ENCODE results near the gene LRTM2. TPM values are rescaled to one million over a fixed set of nuclear protein-coding genes. Genes with fewer than 3 reads are reported as not detected.

Gene LRTM2
- total and polyA plus RNA-seq, 7 experiments from 2014 or later = 0.12 TPM; not detected in 6

DNA sequence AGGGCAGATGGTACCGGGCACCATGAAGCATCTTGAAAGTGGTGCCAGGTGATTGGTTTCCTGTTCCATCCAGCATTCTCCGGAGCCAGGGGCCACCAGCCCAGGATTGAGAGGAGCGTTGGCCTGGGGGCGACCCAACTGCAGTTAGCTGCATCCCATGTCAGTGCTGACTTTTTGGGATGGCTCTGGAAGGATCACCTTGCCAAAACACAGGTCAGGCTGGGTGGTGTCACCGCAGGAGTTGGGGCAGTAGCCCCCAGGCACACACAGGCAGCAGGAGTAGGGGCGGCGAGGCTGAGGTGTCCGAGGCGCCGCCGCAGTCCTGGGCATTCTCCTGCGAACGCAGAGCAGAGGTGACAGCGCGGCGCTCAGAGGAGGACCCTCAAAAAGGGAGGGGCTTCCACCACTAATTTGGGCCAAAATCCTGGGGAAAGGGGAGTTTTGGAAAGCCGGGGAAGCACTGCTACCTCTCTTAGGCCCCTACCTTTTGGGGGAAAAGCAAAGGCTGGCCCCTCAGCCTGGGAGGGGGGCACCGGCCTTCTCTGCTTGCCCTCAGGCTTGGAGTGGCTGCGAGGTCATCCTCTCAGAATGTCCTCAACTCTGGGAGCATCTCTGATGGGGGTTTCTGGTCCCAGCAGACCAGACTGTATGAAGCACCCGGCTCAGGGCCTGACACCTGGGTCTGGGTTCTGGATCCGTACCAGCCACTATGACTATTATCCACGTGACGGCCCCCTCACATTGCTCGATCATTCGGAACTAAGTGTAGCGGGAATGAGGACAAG lies 26.7 kb upstream of the LRTM2 start:
- H3K27me3 ChIP-seq (ENCODE audit: control insufficient read depth in 2 of 2, insufficient read depth in 2 of 2, low read length in 2 of 2) = no peaks in the 10 kb centered on the region
- CTCF ChIA-PET = interaction anchor here (1.6 to 10.6 kb wide), 4 partner anchors 141 to 158 kb away, joined by 4 to 278 read pairs (median 82); no protein-coding TSS in a partner anchor

DNA sequence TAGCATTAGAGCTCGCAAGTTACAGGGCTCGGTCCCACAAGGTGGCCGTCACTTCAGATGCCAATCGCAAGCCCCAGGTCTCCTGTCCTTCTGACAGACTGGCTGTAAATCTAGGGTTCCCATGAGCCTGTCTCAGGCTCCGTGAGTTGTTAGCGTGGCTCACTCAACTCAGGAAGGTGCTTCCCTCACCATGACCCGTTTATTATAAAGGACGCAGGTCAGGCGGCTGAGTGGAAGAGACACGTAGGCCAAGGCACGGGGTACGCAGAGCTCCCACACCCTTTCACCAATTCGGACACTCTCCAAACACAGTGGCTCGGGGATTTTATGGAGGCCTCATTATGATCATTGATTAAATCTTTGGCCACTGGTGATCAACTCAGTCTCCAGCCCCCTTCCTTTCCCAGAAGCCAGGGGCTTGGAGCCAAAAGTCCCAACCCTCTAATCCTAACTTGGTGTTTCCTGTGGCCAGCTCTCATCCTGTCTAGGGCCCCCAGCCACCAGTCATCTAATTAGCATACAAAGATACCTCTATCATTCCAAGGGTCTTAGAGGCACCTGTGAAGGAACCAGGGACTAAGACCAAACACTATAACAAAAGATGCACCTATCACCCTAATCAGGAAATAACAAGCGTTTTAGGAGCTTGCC lies 25.8 kb upstream of the LRTM2 start:
- Histone ChIP-seq H3K9me3 (ENCODE audit: control insufficient read depth in 2 of 3, low read length in 3 of 3) (no peaks in the 10 kb centered on the region), H3K36me3 (ENCODE audit: control insufficient read depth in 2 of 3, insufficient read depth in 3 of 3, low read length in 3 of 3) (no peaks in the 10 kb centered on the region), H3K4me1 (ENCODE audit: control insufficient read depth in 2 of 2, insufficient read depth in 2 of 2, low read length in 2 of 2) (peaks cover 6 to 13% of the 10 kb centered on the region in 2 donors), H3K27me3 (ENCODE audit: control insufficient read depth in 2 of 2, insufficient read depth in 2 of 2, low read length in 2 of 2) (no peaks in the 10 kb centered on the region), H3K27ac (ENCODE audit: low read depth, low read length) (no peak overlapping the region), H3K4me3 (ENCODE audit: low read length) (no peak overlapping the region)
- intact Hi-C loops (cut with micrococcal nuclease) = loop anchor here in 1 of 2 donors (5.0 kb wide), 2 partner anchors 258 to 788 kb away; partner anchors contain the start of gene CACNA1C
- POLR2A ChIA-PET = interaction anchor here (0.7 to 4.1 kb wide), 4 partner anchors 135 to 158 kb away, joined by 3 to 53 read pairs (median 10); no protein-coding TSS in a partner anchor
- no peak overlapping the region for H3K27ac Mint-ChIP-seq
- H3K36me3 Mint-ChIP-seq = no peaks in the 10 kb centered on the region
- peak overlapping the region in 1 of 10 donors; percentile 32 for H3K4me3 Mint-ChIP-seq
- H3K4me1 Mint-ChIP-seq = peaks cover 15 to 33% (median 27%) of the 10 kb centered on the region in 7 donors
- no peaks in the 10 kb centered on the region for H3K9me3 Mint-ChIP-seq
- CTCF ChIA-PET = interaction anchor here (1.6 to 10.6 kb wide), 3 partner anchors 142 to 159 kb away, joined by 4 to 152 read pairs (median 11); no protein-coding TSS in a partner anchor
- ATAC-seq (no peak), DNase-seq (no peak)
- H3K27me3 Mint-ChIP-seq = no peaks in the 10 kb centered on the region

More for the DNA sequence above, 26.7 kb upstream of the LRTM2 start:
- H3K9me3 ChIP-seq (ENCODE audit: control insufficient read depth in 2 of 3, low read length in 3 of 3) = no peaks in the 10 kb centered on the region
- H3K36me3 Mint-ChIP-seq = no peaks in the 10 kb centered on the region
- DNase-seq (no peak), ATAC-seq (no peak)
- no peaks in the 10 kb centered on the region for H3K9me3 Mint-ChIP-seq
- peak overlapping the region in 1 of 9 donors; percentile 47 for H3K27ac Mint-ChIP-seq
- H3K4me3 Mint-ChIP-seq = no peak overlapping the region
- no peak overlapping the region for H3K27ac ChIP-seq (ENCODE audit: low read depth, low read length)
- no peak overlapping the region for H3K4me3 ChIP-seq (ENCODE audit: low read length)
- peaks cover 6 to 13% of the 10 kb centered on the region in 2 donors for H3K4me1 ChIP-seq (ENCODE audit: control insufficient read depth in 2 of 2, insufficient read depth in 2 of 2, low read length in 2 of 2)
- peaks cover 15 to 30% (median 27%) of the 10 kb centered on the region in 7 donors for H3K4me1 Mint-ChIP-seq
- POLR2A ChIA-PET = interaction anchor here (1.0 to 4.1 kb wide), 3 partner anchors 139 to 155 kb away, joined by 3 to 53 read pairs (median 3); no protein-coding TSS in a partner anchor
- H3K36me3 ChIP-seq (ENCODE audit: control insufficient read depth in 2 of 3, insufficient read depth in 3 of 3, low read length in 3 of 3) = no peaks in the 10 kb centered on the region
- no peaks in the 10 kb centered on the region for H3K27me3 Mint-ChIP-seq
- intact Hi-C loops (cut with micrococcal nuclease) = no loop called here

DNA sequence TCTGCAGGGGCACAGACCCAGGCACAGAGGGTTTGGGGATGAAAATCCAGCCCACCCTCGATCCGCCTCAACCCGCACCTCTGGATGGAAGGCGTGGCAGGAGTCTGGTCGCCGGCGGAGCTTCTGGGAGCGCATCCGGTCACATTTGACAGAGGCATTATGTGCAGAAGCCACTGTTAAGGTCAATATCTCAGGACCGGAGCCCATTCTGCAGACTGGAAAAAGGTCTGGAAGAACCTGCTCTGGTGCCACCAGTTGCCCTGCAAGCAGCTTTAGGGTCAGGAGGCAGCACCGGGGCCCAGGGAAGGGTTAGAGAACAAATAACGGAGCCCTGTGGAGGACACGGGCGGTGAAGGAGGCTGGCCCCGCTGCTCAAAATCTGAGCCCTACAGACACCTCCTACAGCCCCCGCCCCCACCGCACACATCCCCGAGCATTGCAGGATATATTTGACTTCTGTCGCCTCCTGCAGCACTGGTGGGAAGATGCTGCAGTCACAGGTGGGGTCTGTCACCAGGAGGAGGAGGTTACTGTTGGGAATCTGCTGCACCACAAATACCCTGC lies 25.1 kb upstream of the LRTM2 start:
- Histone ChIP-seq H3K4me1 (ENCODE audit: control insufficient read depth in 2 of 2, insufficient read depth in 2 of 2, low read length in 2 of 2) (peaks cover 6 to 13% of the 10 kb centered on the region in 2 donors), H3K36me3 (ENCODE audit: control insufficient read depth in 2 of 3, insufficient read depth in 3 of 3, low read length in 3 of 3) (no peaks in the 10 kb centered on the region), H3K27me3 (ENCODE audit: control insufficient read depth in 2 of 2, insufficient read depth in 2 of 2, low read length in 2 of 2) (no peaks in the 10 kb centered on the region), H3K27ac (ENCODE audit: low read depth, low read length) (no peak overlapping the region), H3K9me3 (ENCODE audit: control insufficient read depth in 2 of 3, low read length in 3 of 3) (no peaks in the 10 kb centered on the region), H3K4me3 (ENCODE audit: low read length) (no peak overlapping the region)
- POLR2A ChIA-PET = interaction anchor here (0.7 to 4.1 kb wide), 6 partner anchors 120 to 157 kb away, joined by 3 to 53 read pairs (median 4); partner anchors contain the start of gene CACNA2D4
- no peak for ATAC-seq
- H3K27me3 Mint-ChIP-seq = no peaks in the 10 kb centered on the region
- intact Hi-C loops (cut with micrococcal nuclease) = loop anchor here in 1 of 2 donors (5.0 kb wide), 2 partner anchors 257 to 787 kb away; partner anchors contain the start of gene CACNA1C
- peaks cover 15 to 31% (median 24%) of the 10 kb centered on the region in 7 donors for H3K4me1 Mint-ChIP-seq
- no peak for DNase-seq
- H3K27ac Mint-ChIP-seq = peak overlapping the region in 5 of 9 donors; percentile 60 to 91 (median 83)
- H3K36me3 Mint-ChIP-seq = no peaks in the 10 kb centered on the region
- peak overlapping the region; percentile 65 to 95 (median 87) for H3K4me3 Mint-ChIP-seq
- CTCF ChIA-PET = interaction anchor here (0.7 to 10.6 kb wide), 5 partner anchors 120 to 161 kb away, joined by 3 to 152 read pairs (median 4); no protein-coding TSS in a partner anchor
- H3K9me3 Mint-ChIP-seq = no peaks in the 10 kb centered on the region

DNA sequence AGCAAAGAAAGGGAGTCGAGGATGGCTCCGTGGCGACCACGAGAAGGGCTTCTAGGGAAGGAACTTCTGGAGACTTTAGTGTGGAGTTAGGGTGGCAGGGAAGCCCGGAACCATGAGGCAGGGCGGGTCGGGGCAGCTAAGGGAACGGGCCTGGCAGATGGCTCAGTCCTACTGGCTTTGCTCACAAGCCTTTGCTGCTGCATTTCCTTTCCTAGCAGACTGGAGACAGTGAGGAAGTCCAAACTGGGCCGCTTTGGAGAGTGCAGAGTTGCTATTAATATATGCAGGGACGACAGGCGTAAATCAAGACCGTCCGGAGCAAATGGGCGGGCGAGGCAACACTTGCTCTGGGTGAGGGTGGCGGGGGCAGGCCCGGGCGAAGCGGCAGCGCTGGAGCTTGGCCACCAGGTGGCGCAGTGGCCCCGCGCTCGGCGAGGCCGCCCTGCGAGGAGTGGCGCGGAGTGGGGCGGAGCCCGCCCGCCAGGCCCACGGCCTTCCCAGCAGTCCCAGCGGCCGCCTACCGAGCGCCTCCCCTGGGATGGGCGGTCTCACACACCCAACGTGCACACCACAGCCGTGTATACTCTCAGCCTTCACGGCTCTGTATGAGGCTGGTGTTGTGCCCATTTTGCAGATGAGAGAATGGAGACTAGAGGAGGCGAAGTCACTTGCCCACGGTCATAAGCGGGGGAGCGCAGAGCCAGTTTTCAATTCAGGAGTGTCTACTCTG lies 24.4 kb upstream of the LRTM2 start:
- ATAC-seq = peak; percentile 97
- H3K36me3 Mint-ChIP-seq = no peaks in the 10 kb centered on the region
- no peaks in the 10 kb centered on the region for H3K27me3 Mint-ChIP-seq
- intact Hi-C loops (cut with micrococcal nuclease) = loop anchor here (1.0 to 5.0 kb wide), 15 partner anchors 8 to 1407 kb away; partner anchors contain the start of genes DCP1B (in 2 of the 2), CACNA1C (in 1 of the 2), ITFG2 (in 1 of the 2) and KDM5A (in 1 of the 2)
- Histone ChIP-seq H3K9me3 (ENCODE audit: control insufficient read depth in 2 of 3, low read length in 3 of 3) (no peaks in the 10 kb centered on the region), H3K4me3 (ENCODE audit: low read length) (peak overlapping the region; percentile 74), H3K4me1 (ENCODE audit: control insufficient read depth in 2 of 2, insufficient read depth in 2 of 2, low read length in 2 of 2) (peaks cover 6 to 13% of the 10 kb centered on the region in 2 donors), H3K36me3 (ENCODE audit: control insufficient read depth in 2 of 3, insufficient read depth in 3 of 3, low read length in 3 of 3) (no peaks in the 10 kb centered on the region), H3K27me3 (ENCODE audit: control insufficient read depth in 2 of 2, insufficient read depth in 2 of 2, low read length in 2 of 2) (no peaks in the 10 kb centered on the region), H3K27ac (ENCODE audit: low read depth, low read length) (peak overlapping the region; percentile 80)
- no peaks in the 10 kb centered on the region for H3K9me3 Mint-ChIP-seq
- ChIA-PET CTCF (interaction anchor here (0.7 to 10.6 kb wide), 7 partner anchors 120 to 488 kb away, joined by 3 to 152 read pairs (median 3); no protein-coding TSS in a partner anchor), POLR2A (interaction anchor here (0.7 to 4.1 kb wide), 6 partner anchors 120 to 208 kb away, joined by 3 to 53 read pairs (median 4); partner anchors contain the start of genes CACNA2D4 and DCP1B)
- peaks cover 10 to 24% (median 19%) of the 10 kb centered on the region in 7 donors for H3K4me1 Mint-ChIP-seq
- peak; percentile 89 to 98 (median 93) for DNase-seq
- H3K27ac Mint-ChIP-seq = peak overlapping the region; percentile 82 to 97 (median 91)
- H3K4me3 Mint-ChIP-seq = peak overlapping the region; percentile 85 to 95 (median 93)

DNA sequence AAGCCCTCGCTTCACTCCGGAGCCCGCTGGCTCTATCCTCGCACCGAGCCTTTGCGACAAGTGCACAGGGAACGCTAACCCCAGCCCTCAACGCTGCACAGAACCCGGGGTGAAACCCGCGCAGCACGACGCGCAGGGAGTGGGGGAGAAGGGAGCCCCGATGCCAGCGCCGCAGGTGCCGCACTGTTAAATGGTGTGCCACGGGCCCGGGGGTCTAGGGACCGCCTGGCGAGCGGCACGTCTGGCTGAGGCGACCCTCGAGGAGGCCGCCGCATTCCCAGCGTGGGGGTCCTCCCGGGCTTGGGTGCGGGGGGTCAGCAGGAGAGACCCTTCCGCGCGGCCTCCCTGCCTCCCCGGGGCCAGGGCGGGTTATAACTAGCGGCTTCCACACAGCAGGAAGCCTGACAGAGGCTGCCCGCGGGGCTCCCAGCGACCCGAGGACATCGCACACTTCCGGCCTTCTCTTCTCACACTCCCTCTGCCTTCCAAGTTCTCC lies 23.8 kb upstream of the LRTM2 start:
- Histone ChIP-seq H3K27me3 (ENCODE audit: control insufficient read depth in 2 of 2, insufficient read depth in 2 of 2, low read length in 2 of 2) (no peaks in the 10 kb centered on the region), H3K27ac (ENCODE audit: low read depth, low read length) (peak overlapping the region; percentile 80), H3K9me3 (ENCODE audit: control insufficient read depth in 2 of 3, low read length in 3 of 3) (no peaks in the 10 kb centered on the region), H3K36me3 (ENCODE audit: control insufficient read depth in 2 of 3, insufficient read depth in 3 of 3, low read length in 3 of 3) (no peaks in the 10 kb centered on the region), H3K4me1 (ENCODE audit: control insufficient read depth in 2 of 2, insufficient read depth in 2 of 2, low read length in 2 of 2) (peaks cover 3 to 8% of the 10 kb centered on the region in 2 donors), H3K4me3 (ENCODE audit: low read length) (peak overlapping the region; percentile 74)
- intact Hi-C loops (cut with micrococcal nuclease) = loop anchor here (1.0 to 5.0 kb wide), 15 partner anchors 8 to 1408 kb away; partner anchors contain the start of genes DCP1B (in 2 of the 2), CACNA1C (in 1 of the 2), ITFG2 (in 1 of the 2) and KDM5A (in 1 of the 2)
- ChIA-PET CTCF (interaction anchor here (0.9 to 10.6 kb wide), 5 partner anchors 139 to 487 kb away, joined by 3 to 152 read pairs (median 3); no protein-coding TSS in a partner anchor), POLR2A (interaction anchor here (0.6 to 4.1 kb wide), 5 partner anchors 119 to 1687 kb away, joined by 3 to 53 read pairs (median 3); partner anchors contain the start of gene DCP1B)
- Mint-ChIP-seq H3K27me3 (no peaks in the 10 kb centered on the region), H3K4me3 (peak overlapping the region; percentile 85 to 95 (median 93)), H3K36me3 (no peaks in the 10 kb centered on the region), H3K27ac (peak overlapping the region; percentile 82 to 97 (median 91)), H3K4me1 (peaks cover 5 to 18% (median 13%) of the 10 kb centered on the region in 7 donors), H3K9me3 (no peaks in the 10 kb centered on the region)
- ATAC-seq = peak; percentile 47
- DNase-seq = peak in 7 of 9 donors; percentile 41 to 59 (median 53)
